Measurements from ENCODE around the gene CHL1. TPM values are rescaled to one million over a fixed set of nuclear protein-coding genes. Genes with fewer than 3 reads are reported as not detected.

Gene CHL1
- total RNA-seq, 4 donors from 2014 or later: 2.6 to 64.8 (median 17.7) TPM

DNA sequence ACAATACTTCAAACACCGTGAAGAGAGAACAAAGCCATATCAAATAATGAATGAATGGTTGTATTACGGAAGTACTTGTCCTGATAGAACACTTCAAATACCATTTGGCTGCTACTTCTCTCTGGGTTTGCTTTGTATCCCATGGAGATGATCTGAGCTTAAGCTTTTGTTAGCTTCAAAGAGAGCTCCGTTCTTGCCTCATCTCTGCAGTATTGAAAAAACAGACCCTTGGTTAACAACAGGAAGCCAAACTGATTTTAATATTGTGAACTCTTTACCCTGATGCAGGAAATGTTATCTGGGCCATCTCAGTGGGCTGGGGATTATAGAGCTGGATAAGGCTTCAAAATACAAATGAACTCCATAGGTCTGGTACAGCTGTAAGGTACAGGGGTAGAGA, 101.0 kb downstream of the CHL1 start:
- intact Hi-C loops (cut with DNase I; ENCODE audit: low total_unique reads): no loop called here
- Histone ChIP-seq H3K9me3 (no peaks in the 10 kb centered on the region), H3K36me3 (no peaks in the 10 kb centered on the region), H3K27ac (no peak overlapping the region), H3K4me1 (no peaks in the 10 kb centered on the region), H3K4me3 (no peak overlapping the region), H3K27me3 (no peaks in the 10 kb centered on the region)
- TF ChIP-seq POLR2A (IDR thresholded peaks at IDR 0.05): no peak
- TF ChIP-seq, protein P1, sequence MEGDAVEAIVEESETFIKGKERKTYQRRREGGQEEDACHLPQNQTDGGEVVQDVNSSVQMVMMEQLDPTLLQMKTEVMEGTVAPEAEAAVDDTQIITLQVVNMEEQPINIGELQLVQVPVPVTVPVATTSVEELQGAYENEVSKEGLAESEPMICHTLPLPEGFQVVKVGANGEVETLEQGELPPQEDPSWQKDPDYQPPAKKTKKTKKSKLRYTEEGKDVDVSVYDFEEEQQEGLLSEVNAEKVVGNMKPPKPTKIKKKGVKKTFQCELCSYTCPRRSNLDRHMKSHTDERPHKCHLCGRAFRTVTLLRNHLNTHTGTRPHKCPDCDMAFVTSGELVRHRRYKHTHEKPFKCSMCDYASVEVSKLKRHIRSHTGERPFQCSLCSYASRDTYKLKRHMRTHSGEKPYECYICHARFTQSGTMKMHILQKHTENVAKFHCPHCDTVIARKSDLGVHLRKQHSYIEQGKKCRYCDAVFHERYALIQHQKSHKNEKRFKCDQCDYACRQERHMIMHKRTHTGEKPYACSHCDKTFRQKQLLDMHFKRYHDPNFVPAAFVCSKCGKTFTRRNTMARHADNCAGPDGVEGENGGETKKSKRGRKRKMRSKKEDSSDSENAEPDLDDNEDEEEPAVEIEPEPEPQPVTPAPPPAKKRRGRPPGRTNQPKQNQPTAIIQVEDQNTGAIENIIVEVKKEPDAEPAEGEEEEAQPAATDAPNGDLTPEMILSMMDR (IDR thresholded peaks at IDR 0.05): no peak
- DNase-seq: no peak

DNA sequence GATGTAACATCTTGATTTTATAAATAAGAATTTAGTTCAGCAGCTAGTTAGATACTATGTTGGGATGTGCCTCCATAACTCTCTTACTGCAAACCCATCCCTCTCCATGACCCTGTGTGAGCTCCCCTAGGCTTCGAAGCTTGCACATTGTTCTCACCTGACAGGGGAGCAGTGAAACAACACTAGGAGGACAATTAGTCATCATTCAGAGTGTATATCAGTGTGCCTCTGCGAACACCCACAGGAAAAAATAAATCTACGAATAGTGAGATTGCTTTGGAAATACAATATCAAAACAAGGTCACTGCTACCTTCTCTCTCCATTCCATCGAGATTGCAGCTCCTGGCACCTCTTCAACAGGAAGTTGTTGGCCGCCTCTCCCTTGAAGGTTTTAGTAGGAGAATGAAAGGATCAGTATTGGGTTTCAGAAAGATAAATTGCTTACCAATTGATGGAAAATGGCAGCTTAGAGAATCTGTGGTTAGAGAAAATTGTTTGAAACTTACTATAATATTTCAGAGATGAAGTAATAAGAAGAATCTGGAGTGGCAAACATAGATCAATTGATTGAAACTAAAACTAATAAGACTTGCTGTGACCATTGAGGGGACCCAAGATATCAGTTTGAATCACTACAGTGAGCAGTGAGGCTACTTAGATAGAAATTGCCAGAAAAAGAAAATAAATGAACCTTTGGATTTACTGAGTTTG, 103.2 kb downstream of the CHL1 start:
- Histone ChIP-seq H3K27me3 (no peaks in the 10 kb centered on the region), H3K9me3 (no peaks in the 10 kb centered on the region), H3K36me3 (no peaks in the 10 kb centered on the region), H3K27ac (no peak overlapping the region), H3K4me1 (no peaks in the 10 kb centered on the region), H3K4me3 (no peak overlapping the region)
- no peak for DNase-seq
- no peak for TF ChIP-seq POLR2A (IDR thresholded peaks at IDR 0.05)
- TF ChIP-seq, protein P1 (IDR thresholded peaks at IDR 0.05): no peak
- intact Hi-C loops (cut with DNase I; ENCODE audit: low total_unique reads): no loop called here

DNA sequence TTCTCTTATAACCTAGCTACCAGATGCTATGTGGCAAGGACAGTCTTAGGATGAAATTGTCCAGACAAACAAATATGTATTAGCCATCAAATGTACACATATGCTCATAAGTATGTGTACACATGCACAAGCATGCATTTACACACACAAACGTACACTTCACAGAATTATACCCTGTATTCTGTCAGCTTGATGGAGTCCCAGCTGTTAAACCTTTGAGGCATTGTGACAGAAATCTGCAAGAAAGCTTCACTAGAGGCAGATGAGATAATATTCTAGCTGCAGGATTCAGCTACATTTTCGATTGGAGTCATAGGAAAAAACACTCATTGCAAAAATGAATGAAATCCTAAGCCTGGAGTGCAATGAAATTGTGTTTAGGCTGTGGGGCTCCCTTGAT, 110.6 kb downstream of the CHL1 start:
- no peak overlapping the region for H3K27ac ChIP-seq
- no peaks in the 10 kb centered on the region for H3K27me3 ChIP-seq
- H3K36me3 ChIP-seq: no peaks in the 10 kb centered on the region
- TF ChIP-seq, protein P1 (IDR thresholded peaks at IDR 0.05): no peak
- TF ChIP-seq POLR2A (IDR thresholded peaks at IDR 0.05): no peak
- DNase-seq: no peak
- no peak overlapping the region for H3K4me3 ChIP-seq
- H3K4me1 ChIP-seq: no peaks in the 10 kb centered on the region
- H3K9me3 ChIP-seq: no peaks in the 10 kb centered on the region
- intact Hi-C loops (cut with DNase I; ENCODE audit: low total_unique reads): no loop called here

DNA sequence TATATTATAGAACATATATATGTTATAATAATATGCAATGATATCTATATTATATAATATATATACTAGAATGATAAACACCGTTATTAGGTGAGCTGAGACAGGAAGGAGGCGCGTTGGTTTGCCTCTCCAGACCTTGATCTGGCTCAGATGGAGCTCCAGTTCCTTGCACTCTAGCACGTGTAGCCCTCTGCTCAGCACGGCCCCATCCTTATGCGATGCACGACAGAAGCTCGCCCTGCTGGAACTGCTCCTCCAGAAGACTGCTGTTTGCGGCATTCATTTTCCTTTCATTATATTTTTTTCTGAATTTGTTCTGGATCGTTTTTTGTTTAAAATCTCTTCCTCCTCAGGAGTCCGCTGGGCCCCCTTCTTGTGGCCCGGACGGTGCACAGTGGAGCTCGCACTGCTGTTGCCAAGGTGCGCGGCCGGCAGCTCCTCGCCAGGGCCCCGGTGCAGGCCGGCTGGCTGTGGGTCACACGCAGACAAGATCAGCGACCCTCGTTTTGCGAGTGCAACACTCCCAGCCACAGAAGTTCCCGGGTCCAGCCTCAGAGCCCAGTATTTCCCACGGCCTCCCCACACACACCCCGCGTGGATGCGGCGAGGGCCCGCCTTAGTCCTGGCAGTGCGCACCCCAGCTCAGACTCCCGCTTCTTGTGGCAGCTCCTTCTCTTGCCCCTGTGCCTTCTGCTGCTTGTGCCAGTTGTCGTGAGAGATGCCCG, 112.2 kb downstream of the CHL1 start:
- no peak for DNase-seq
- no peak overlapping the region for H3K27ac ChIP-seq
- no peaks in the 10 kb centered on the region for H3K36me3 ChIP-seq
- H3K4me1 ChIP-seq: no peaks in the 10 kb centered on the region
- TF ChIP-seq, protein P1 (IDR thresholded peaks at IDR 0.05): no peak
- no peak for TF ChIP-seq POLR2A (IDR thresholded peaks at IDR 0.05)
- H3K9me3 ChIP-seq: no peaks in the 10 kb centered on the region
- H3K4me3 ChIP-seq: no peak overlapping the region
- H3K27me3 ChIP-seq: no peaks in the 10 kb centered on the region
- intact Hi-C loops (cut with DNase I; ENCODE audit: low total_unique reads): no loop called here

DNA sequence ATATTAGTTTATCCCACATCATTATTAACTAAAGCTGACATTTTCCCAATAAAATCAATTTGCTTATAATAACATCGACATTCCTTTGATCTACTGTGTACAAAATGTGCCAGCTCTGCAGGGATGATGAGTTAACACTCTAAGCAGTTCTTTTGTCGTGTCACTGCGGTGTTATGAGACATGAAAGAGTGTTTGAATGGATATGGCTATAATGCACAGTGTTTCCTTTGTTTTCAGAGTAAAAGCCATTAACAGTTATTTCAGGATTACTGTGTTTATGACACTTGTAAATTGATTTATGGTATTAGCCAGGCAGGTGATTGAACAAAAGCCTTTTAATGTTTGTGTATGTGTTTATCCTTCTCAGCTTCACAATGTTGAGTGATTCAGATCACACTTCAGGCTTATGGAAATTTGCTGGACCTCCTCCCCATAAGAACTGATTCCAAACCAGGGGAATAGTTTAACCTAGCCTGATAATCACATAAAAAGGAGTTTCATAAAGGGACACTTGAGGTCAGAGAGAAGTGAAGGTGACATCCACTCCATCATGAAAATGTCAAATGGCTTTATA, 115.7 kb downstream of the CHL1 start:
- no peak for TF ChIP-seq POLR2A (IDR thresholded peaks at IDR 0.05)
- TF ChIP-seq, protein P1 (IDR thresholded peaks at IDR 0.05): no peak
- H3K27ac ChIP-seq: no peak overlapping the region
- H3K4me3 ChIP-seq: no peak overlapping the region
- H3K9me3 ChIP-seq: no peaks in the 10 kb centered on the region
- intact Hi-C loops (cut with DNase I; ENCODE audit: low total_unique reads): no loop called here
- no peak for DNase-seq
- H3K27me3 ChIP-seq: no peaks in the 10 kb centered on the region
- no peaks in the 10 kb centered on the region for H3K36me3 ChIP-seq
- no peaks in the 10 kb centered on the region for H3K4me1 ChIP-seq

All from uterus (tissue), 4 donors.